HL-60 (cell line): Measurements from ENCODE around the gene HK3.

ENCODE experiments used
- DNase-seq, 2 experiments: peaks; one replicate each; pipeline ENCODE4 v3.0.0-alpha.2; 2010 to 2020; ENCODE audit warnings: low read depth in 1 of 2, low spot score in 1 of 2
- H3K27ac ChIP-seq: fragments of 250-450 bp; sonication (Bioruptor Pico); replicated peaks from 2 replicates; pipeline ENCODE4 v1.5.1; 2020; ENCODE audit warnings: mild to moderate bottlenecking, moderate library complexity
- H3K27me3 ChIP-seq: fragments of 250-450 bp; sonication (Bioruptor Pico); 2 replicates; pipeline ENCODE4 v1.5.1; 2021; ENCODE audit warnings: mild to moderate bottlenecking, moderate library complexity; ENCODE audit not compliant: insufficient read depth, poor library complexity, severe bottlenecking
- H3K4me3 ChIP-seq: replicated peaks from 2 replicates; pipeline ENCODE4 v1.5.1; 2011; ENCODE audit warnings: mild to moderate bottlenecking, control low read depth, low read length; ENCODE audit not compliant: insufficient read depth
- GABPA ChIP-seq: IDR thresholded peaks from 2 replicates; pipeline ENCODE4 v1.6.1; 2012; ENCODE audit warnings: low read depth
- POLR2AphosphoS5 ChIP-seq: IDR thresholded peaks from 2 replicates; pipeline ENCODE4 v1.6.1; 2012; ENCODE audit warnings: low read depth
- SPI1 ChIP-seq: IDR thresholded peaks from 2 replicates; pipeline ENCODE4 v1.6.1; 2012; ENCODE audit warnings: low read depth, mild to moderate bottlenecking, borderline replicate concordance
- TF ChIP-seq, protein P1 (sequence below): IDR thresholded peaks from one replicate; pipeline ENCODE4 v1.5.1; 2011; ENCODE audit warnings: low read length, control low read depth, inconsistent platforms; ENCODE audit not compliant: insufficient read depth
- TF ChIP-seq, protein P2 (sequence below): IDR thresholded peaks from 2 replicates; pipeline ENCODE4 v1.6.1; 2012; ENCODE audit warnings: low read depth; ENCODE audit not compliant: insufficient replicate concordance

The HK3 gene

GRCh38 chr5:176944268-176944667, 45.1 kb upstream of the HK3 start:
- TF ChIP-seq SPI1 (no peak), GABPA (no peak), POLR2AphosphoS5 (no peak)
- TF ChIP-seq, protein P1, sequence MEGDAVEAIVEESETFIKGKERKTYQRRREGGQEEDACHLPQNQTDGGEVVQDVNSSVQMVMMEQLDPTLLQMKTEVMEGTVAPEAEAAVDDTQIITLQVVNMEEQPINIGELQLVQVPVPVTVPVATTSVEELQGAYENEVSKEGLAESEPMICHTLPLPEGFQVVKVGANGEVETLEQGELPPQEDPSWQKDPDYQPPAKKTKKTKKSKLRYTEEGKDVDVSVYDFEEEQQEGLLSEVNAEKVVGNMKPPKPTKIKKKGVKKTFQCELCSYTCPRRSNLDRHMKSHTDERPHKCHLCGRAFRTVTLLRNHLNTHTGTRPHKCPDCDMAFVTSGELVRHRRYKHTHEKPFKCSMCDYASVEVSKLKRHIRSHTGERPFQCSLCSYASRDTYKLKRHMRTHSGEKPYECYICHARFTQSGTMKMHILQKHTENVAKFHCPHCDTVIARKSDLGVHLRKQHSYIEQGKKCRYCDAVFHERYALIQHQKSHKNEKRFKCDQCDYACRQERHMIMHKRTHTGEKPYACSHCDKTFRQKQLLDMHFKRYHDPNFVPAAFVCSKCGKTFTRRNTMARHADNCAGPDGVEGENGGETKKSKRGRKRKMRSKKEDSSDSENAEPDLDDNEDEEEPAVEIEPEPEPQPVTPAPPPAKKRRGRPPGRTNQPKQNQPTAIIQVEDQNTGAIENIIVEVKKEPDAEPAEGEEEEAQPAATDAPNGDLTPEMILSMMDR, result no peak
- TF ChIP-seq, protein P2, sequence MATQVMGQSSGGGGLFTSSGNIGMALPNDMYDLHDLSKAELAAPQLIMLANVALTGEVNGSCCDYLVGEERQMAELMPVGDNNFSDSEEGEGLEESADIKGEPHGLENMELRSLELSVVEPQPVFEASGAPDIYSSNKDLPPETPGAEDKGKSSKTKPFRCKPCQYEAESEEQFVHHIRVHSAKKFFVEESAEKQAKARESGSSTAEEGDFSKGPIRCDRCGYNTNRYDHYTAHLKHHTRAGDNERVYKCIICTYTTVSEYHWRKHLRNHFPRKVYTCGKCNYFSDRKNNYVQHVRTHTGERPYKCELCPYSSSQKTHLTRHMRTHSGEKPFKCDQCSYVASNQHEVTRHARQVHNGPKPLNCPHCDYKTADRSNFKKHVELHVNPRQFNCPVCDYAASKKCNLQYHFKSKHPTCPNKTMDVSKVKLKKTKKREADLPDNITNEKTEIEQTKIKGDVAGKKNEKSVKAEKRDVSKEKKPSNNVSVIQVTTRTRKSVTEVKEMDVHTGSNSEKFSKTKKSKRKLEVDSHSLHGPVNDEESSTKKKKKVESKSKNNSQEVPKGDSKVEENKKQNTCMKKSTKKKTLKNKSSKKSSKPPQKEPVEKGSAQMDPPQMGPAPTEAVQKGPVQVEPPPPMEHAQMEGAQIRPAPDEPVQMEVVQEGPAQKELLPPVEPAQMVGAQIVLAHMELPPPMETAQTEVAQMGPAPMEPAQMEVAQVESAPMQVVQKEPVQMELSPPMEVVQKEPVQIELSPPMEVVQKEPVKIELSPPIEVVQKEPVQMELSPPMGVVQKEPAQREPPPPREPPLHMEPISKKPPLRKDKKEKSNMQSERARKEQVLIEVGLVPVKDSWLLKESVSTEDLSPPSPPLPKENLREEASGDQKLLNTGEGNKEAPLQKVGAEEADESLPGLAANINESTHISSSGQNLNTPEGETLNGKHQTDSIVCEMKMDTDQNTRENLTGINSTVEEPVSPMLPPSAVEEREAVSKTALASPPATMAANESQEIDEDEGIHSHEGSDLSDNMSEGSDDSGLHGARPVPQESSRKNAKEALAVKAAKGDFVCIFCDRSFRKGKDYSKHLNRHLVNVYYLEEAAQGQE, result no peak
- Histone ChIP-seq H3K27me3 (no peaks in the 10 kb centered on the region), H3K4me3 (no peak overlapping the region), H3K27ac (no peak overlapping the region)
- no peak for DNase-seq

DNA sequence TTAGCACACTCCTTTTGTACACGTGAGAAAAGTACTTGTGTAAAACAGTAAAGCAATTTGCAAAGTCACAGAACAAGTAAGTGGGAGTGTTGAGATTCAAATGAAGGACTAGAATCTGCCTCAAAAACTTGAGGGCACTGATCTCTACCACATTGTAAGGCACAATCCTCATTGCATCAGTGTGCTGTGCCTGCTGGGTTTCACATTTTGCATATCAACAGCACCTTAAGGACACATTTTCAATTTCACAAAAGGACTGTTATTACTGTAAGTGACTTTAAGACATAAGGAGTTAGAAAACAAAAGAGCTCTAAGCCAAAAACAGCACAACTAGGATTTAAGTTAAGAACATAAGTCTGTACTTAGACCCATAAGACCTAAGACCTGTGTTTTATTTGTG, 44.7 kb upstream of the HK3 start:
- no peak overlapping the region for H3K4me3 ChIP-seq
- no peaks in the 10 kb centered on the region for H3K27me3 ChIP-seq
- TF ChIP-seq GABPA (no peak), SPI1 (no peak), POLR2AphosphoS5 (no peak)
- TF ChIP-seq, protein P2, result no peak

GRCh38 chr5:176941951-176942350, 42.8 kb upstream of the HK3 start:
- TF ChIP-seq SPI1, result no peak
- TF ChIP-seq POLR2AphosphoS5, result no peak
- TF ChIP-seq, protein P2, result no peak
- TF ChIP-seq, protein P1, result no peak
- TF ChIP-seq GABPA, result no peak
- no peak overlapping the region for H3K4me3 ChIP-seq
- no peak for DNase-seq
- no peak overlapping the region for H3K27ac ChIP-seq
- no peaks in the 10 kb centered on the region for H3K27me3 ChIP-seq

More for the DNA sequence above, 44.7 kb upstream of the HK3 start:
- H3K27ac ChIP-seq, result no peak overlapping the region
- DNase-seq, result no peak

DNA sequence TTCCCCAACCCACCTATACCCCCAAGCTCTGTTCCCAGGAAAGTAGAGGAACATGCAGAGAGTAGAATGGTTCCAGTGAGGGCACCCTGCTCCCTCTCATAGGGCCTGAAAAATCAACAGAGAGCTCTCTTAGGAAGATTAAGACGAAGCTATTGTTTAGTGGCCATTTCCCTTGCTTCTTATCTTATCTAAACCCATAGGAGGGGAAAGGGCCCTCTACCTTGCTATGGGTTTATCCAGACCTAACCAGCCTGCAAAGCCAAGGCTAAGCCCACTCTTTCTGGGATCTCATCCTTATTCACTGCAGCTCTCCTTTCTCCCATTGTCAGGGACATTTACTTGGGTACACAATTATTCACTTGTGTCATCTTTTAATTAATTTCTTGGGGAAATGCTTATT, 39.3 kb upstream of the HK3 start:
- H3K4me3 ChIP-seq, result no peak overlapping the region
- TF ChIP-seq SPI1 (no peak), POLR2AphosphoS5 (no peak), GABPA (no peak)
- TF ChIP-seq, protein P1, result no peak
- TF ChIP-seq, protein P2, result no peak
- H3K27me3 ChIP-seq, result no peaks in the 10 kb centered on the region
- no peak for DNase-seq
- H3K27ac ChIP-seq, result no peak overlapping the region
